Panc1 (cell line): Measurements from ENCODE around the gene TENT4B.

Source experiments
- CTCF ChIP-seq: fragments of 450-650 bp; IDR thresholded peaks from 2 replicates; pipeline ENCODE4 v1.5.1; 2017; ENCODE audit warnings: mild to moderate bottlenecking
- POLR2AphosphoS5 ChIP-seq: IDR thresholded peaks from 2 replicates; pipeline ENCODE4 v1.6.1; 2012; ENCODE audit warnings: mild to moderate bottlenecking, low read depth, low read length, moderate library complexity
- TCF7L2 ChIP-seq: IDR thresholded peaks from 2 replicates; pipeline ENCODE4 v1.6.1; 2011; ENCODE audit warnings: mild to moderate bottlenecking, low read depth, low read length, inconsistent platforms
- TF ChIP-seq, protein P1 (sequence below), 2 experiments: IDR thresholded peaks; 2 replicates each; pipeline ENCODE4 v1.6.1; 2011 to 2012; ENCODE audit warnings: low read depth in 2 of 2, control low read depth in 1 of 2, low read length in 1 of 2, mild to moderate bottlenecking in 1 of 2, moderate library complexity in 1 of 2; ENCODE audit not compliant: insufficient read depth in 1 of 2

- no peak for TF ChIP-seq CTCF
- TF ChIP-seq, protein P1, sequence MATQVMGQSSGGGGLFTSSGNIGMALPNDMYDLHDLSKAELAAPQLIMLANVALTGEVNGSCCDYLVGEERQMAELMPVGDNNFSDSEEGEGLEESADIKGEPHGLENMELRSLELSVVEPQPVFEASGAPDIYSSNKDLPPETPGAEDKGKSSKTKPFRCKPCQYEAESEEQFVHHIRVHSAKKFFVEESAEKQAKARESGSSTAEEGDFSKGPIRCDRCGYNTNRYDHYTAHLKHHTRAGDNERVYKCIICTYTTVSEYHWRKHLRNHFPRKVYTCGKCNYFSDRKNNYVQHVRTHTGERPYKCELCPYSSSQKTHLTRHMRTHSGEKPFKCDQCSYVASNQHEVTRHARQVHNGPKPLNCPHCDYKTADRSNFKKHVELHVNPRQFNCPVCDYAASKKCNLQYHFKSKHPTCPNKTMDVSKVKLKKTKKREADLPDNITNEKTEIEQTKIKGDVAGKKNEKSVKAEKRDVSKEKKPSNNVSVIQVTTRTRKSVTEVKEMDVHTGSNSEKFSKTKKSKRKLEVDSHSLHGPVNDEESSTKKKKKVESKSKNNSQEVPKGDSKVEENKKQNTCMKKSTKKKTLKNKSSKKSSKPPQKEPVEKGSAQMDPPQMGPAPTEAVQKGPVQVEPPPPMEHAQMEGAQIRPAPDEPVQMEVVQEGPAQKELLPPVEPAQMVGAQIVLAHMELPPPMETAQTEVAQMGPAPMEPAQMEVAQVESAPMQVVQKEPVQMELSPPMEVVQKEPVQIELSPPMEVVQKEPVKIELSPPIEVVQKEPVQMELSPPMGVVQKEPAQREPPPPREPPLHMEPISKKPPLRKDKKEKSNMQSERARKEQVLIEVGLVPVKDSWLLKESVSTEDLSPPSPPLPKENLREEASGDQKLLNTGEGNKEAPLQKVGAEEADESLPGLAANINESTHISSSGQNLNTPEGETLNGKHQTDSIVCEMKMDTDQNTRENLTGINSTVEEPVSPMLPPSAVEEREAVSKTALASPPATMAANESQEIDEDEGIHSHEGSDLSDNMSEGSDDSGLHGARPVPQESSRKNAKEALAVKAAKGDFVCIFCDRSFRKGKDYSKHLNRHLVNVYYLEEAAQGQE (IDR thresholded peaks at IDR 0.05; ENCODE audit: insufficient read depth in 1 of 2, low read depth in 2 of 2, low read length in 1 of 2): no peak
- TF ChIP-seq POLR2AphosphoS5: no peak
- no peak for TF ChIP-seq TCF7L2
Observed at GRCh38 chr16:50227665-50228064, 74.6 kb downstream of the TENT4B start.
